HEK293 (cell line): ENCODE measurements around the gene ESR1.

ENCODE experiments used
- CTCF ChIA-PET: fragments of 350-600 bp; formaldehyde crosslinking; extraction: SDS; loops from one replicate; lab custom pipeline; 2021; ENCODE audit warnings: antibody characterized with exemption; lab: Yijun Ruan, JAX
- POLR2A ChIA-PET: fragments of 300-600 bp; formaldehyde crosslinking; extraction: SDS; loops from one replicate; lab custom pipeline; 2020; ENCODE audit warnings: antibody characterized with exemption, inconsistent platforms; lab: Yijun Ruan, JAX
- H3K27ac ChIP-seq: fragments of 200-500 bp; sonication (Bioruptor generic); 2 replicates; pipeline ENCODE4 v1.5.1; 2014; ENCODE audit warnings: low read depth, low read length, control low read depth, inconsistent platforms; ENCODE audit errors: extremely low read depth
- H3K36me3 ChIP-seq, 2 experiments: fragments of 200-500 bp in 1 of 2; sonication (Bioruptor generic) in 1 of 2; 1 replicate in 1 of 2; 2 replicates in 1 of 2; pipeline ENCODE4 v1.5.1; 2014 to 2017; ENCODE audit warnings: inconsistent platforms in 2 of 2, low read length in 2 of 2; ENCODE audit not compliant: control insufficient read depth in 2 of 2, insufficient read depth in 1 of 2
- H3K4me1 ChIP-seq: fragments of 200-500 bp; sonication (Bioruptor generic); 2 replicates; pipeline ENCODE4 v1.5.1; 2014; ENCODE audit warnings: mild to moderate bottlenecking, low read length, inconsistent platforms; ENCODE audit not compliant: control insufficient read depth, insufficient read depth
- H3K4me3 ChIP-seq: 2 replicates; pipeline ENCODE4 v1.5.1; 2011; ENCODE audit warnings: low read depth, mild to moderate bottlenecking, control low read depth, low read length, moderate library complexity
- H3K9me3 ChIP-seq: fragments of 200-500 bp; sonication (Bioruptor generic); 2 replicates; pipeline ENCODE4 v1.5.1; 2014; ENCODE audit warnings: low read depth, low read length, inconsistent platforms; ENCODE audit not compliant: control insufficient read depth, insufficient read depth
- BCL11A ChIP-seq: fragments of 450-650 bp; formaldehyde crosslinking; IDR thresholded peaks from 2 replicates; pipeline ENCODE4 v1.5.1; 2016; ENCODE audit warnings: low read depth, missing biosample characterization, missing genetic modification characterization
- BCL11B ChIP-seq: fragments of 450-650 bp; formaldehyde crosslinking; IDR thresholded peaks from 2 replicates; pipeline ENCODE4 v1.5.1; 2016; ENCODE audit warnings: low read depth, missing biosample characterization, missing genetic modification characterization
- GLIS1 ChIP-seq: fragments of 450-650 bp; formaldehyde crosslinking; IDR thresholded peaks from 2 replicates; pipeline ENCODE4 v1.5.1; 2016; ENCODE audit warnings: missing biosample characterization, missing genetic modification characterization
- GLIS2 ChIP-seq: fragments of 450-650 bp; formaldehyde crosslinking; IDR thresholded peaks from 2 replicates; pipeline ENCODE4 v1.5.1; 2016; ENCODE audit warnings: missing biosample characterization, missing genetic modification characterization
- KLF1 ChIP-seq: fragments of 450-650 bp; formaldehyde crosslinking; IDR thresholded peaks from 2 replicates; pipeline ENCODE4 v1.5.1; 2016; ENCODE audit warnings: missing biosample characterization, missing genetic modification characterization
- MEIS1 ChIP-seq: sonication (generic); formaldehyde crosslinking; IDR thresholded peaks from 2 replicates; pipeline ENCODE4 v1.8.1; 2022; ENCODE audit warnings: missing genetic modification reagents, mild to moderate bottlenecking, borderline replicate concordance
- MYNN ChIP-seq: fragments of 450-650 bp; formaldehyde crosslinking; IDR thresholded peaks from 2 replicates; pipeline ENCODE4 v1.5.1; 2016; ENCODE audit warnings: missing biosample characterization, missing genetic modification characterization, borderline replicate concordance
- TCF7L2 ChIP-seq: IDR thresholded peaks from 2 replicates; pipeline ENCODE4 v1.6.1; 2011; ENCODE audit warnings: low read depth, mild to moderate bottlenecking, inconsistent platforms, low read length, moderate library complexity, borderline replicate concordance
- ZNF121 ChIP-seq: fragments of 450-650 bp; formaldehyde crosslinking; IDR thresholded peaks from 2 replicates; pipeline ENCODE4 v1.5.1; 2016; ENCODE audit warnings: missing biosample characterization, missing genetic modification characterization
- ZNF132 ChIP-seq: fragments of 450-650 bp; formaldehyde crosslinking; IDR thresholded peaks from 2 replicates; pipeline ENCODE4 v1.5.1; 2017; ENCODE audit warnings: missing biosample characterization, missing genetic modification characterization, borderline replicate concordance
- ZNF155 ChIP-seq: fragments of 450-650 bp; formaldehyde crosslinking; IDR thresholded peaks from 2 replicates; pipeline ENCODE4 v1.5.1; 2016; ENCODE audit warnings: missing biosample characterization, missing genetic modification characterization
- ZNF175 ChIP-seq: fragments of 450-650 bp; formaldehyde crosslinking; IDR thresholded peaks from 2 replicates; pipeline ENCODE4 v1.5.1; 2016; ENCODE audit warnings: missing biosample characterization, missing genetic modification characterization
- ZNF221 ChIP-seq: fragments of 450-650 bp; formaldehyde crosslinking; IDR thresholded peaks from 2 replicates; pipeline ENCODE4 v1.5.1; 2017; ENCODE audit warnings: missing biosample characterization, missing genetic modification characterization, borderline replicate concordance
- ZNF292 ChIP-seq: fragments of 450-650 bp; formaldehyde crosslinking; IDR thresholded peaks from 2 replicates; pipeline ENCODE4 v1.5.1; 2016; ENCODE audit warnings: low read depth, missing biosample characterization, missing genetic modification characterization, borderline replicate concordance
- ZNF658 ChIP-seq: fragments of 450-650 bp; formaldehyde crosslinking; IDR thresholded peaks from 2 replicates; pipeline ENCODE4; 2016; ENCODE audit warnings: missing biosample characterization, missing genetic modification characterization
- ZNF660 ChIP-seq: fragments of 450-650 bp; IDR thresholded peaks from 2 replicates; pipeline ENCODE4 v1.5.1; 2018; ENCODE audit warnings: missing biosample characterization, mild to moderate bottlenecking, missing genetic modification characterization
- ZNF837 ChIP-seq: fragments of 450-650 bp; formaldehyde crosslinking; IDR thresholded peaks from 2 replicates; pipeline ENCODE4 v1.5.1; 2016; ENCODE audit warnings: missing biosample characterization, missing genetic modification characterization
- TF ChIP-seq, protein P1 (sequence below): fragments of 450-650 bp; formaldehyde crosslinking; IDR thresholded peaks from 2 replicates; pipeline ENCODE4 v1.5.1; 2016; ENCODE audit warnings: missing biosample characterization, missing genetic modification characterization
- TF ChIP-seq, protein P2 (sequence below): fragments of 450-650 bp; formaldehyde crosslinking; IDR thresholded peaks from 2 replicates; pipeline ENCODE4 v1.5.1; 2016; ENCODE audit warnings: missing biosample characterization, missing genetic modification characterization, low read depth
- TF ChIP-seq, protein P3 (sequence below): fragments of 450-650 bp; IDR thresholded peaks from 2 replicates; pipeline ENCODE4 v1.5.1; 2018; ENCODE audit warnings: missing biosample characterization, mild to moderate bottlenecking, missing genetic modification characterization

The ESR1 gene

GRCh38 chr6:152008779-152009178 lies 201.3 kb downstream of the ESR1 start:
- POLR2A ChIA-PET, result no interaction called here
- TF ChIP-seq TCF7L2 (no peak), ZNF132 (tag by site-specific recombination) (no peak), MYNN (tag by site-specific recombination) (no peak), ZNF292 (tag by site-specific recombination) (no peak), ZNF660 (tag by site-specific recombination) (no peak), BCL11B (no peak), ZNF837 (tag by site-specific recombination) (no peak), ZNF155 (tag by site-specific recombination) (no peak), GLIS2 (no peak), ZNF121 (tag by site-specific recombination) (no peak), ZNF658 (tag by site-specific recombination) (no peak), ZNF175 (no peak), ZNF221 (tag by site-specific recombination) (no peak), BCL11A (no peak), GLIS1 (no peak)
- TF ChIP-seq, protein P1, sequence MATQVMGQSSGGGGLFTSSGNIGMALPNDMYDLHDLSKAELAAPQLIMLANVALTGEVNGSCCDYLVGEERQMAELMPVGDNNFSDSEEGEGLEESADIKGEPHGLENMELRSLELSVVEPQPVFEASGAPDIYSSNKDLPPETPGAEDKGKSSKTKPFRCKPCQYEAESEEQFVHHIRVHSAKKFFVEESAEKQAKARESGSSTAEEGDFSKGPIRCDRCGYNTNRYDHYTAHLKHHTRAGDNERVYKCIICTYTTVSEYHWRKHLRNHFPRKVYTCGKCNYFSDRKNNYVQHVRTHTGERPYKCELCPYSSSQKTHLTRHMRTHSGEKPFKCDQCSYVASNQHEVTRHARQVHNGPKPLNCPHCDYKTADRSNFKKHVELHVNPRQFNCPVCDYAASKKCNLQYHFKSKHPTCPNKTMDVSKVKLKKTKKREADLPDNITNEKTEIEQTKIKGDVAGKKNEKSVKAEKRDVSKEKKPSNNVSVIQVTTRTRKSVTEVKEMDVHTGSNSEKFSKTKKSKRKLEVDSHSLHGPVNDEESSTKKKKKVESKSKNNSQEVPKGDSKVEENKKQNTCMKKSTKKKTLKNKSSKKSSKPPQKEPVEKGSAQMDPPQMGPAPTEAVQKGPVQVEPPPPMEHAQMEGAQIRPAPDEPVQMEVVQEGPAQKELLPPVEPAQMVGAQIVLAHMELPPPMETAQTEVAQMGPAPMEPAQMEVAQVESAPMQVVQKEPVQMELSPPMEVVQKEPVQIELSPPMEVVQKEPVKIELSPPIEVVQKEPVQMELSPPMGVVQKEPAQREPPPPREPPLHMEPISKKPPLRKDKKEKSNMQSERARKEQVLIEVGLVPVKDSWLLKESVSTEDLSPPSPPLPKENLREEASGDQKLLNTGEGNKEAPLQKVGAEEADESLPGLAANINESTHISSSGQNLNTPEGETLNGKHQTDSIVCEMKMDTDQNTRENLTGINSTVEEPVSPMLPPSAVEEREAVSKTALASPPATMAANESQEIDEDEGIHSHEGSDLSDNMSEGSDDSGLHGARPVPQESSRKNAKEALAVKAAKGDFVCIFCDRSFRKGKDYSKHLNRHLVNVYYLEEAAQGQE (tag by site-specific recombination), result no peak
- TF ChIP-seq, protein P2, sequence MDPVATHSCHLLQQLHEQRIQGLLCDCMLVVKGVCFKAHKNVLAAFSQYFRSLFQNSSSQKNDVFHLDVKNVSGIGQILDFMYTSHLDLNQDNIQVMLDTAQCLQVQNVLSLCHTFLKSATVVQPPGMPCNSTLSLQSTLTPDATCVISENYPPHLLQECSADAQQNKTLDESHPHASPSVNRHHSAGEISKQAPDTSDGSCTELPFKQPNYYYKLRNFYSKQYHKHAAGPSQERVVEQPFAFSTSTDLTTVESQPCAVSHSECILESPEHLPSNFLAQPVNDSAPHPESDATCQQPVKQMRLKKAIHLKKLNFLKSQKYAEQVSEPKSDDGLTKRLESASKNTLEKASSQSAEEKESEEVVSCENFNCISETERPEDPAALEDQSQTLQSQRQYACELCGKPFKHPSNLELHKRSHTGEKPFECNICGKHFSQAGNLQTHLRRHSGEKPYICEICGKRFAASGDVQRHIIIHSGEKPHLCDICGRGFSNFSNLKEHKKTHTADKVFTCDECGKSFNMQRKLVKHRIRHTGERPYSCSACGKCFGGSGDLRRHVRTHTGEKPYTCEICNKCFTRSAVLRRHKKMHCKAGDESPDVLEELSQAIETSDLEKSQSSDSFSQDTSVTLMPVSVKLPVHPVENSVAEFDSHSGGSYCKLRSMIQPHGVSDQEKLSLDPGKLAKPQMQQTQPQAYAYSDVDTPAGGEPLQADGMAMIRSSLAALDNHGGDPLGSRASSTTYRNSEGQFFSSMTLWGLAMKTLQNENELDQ, result no peak
- no peaks in the 10 kb centered on the region for H3K36me3 ChIP-seq

GRCh38 chr6:152012227-152012626 lies 204.7 kb downstream of the ESR1 start:
- POLR2A ChIA-PET, result no interaction called here
- no peaks in the 10 kb centered on the region for H3K4me1 ChIP-seq
- H3K9me3 ChIP-seq, result no peaks in the 10 kb centered on the region
- CTCF ChIA-PET, result no interaction called here
- H3K4me3 ChIP-seq, result no peak overlapping the region
- H3K27ac ChIP-seq, result no peak overlapping the region
- no peaks in the 10 kb centered on the region for H3K36me3 ChIP-seq
- no peak for TF ChIP-seq MEIS1 (CRISPR knock-in tag)
- no peak for TF ChIP-seq KLF1 (tag by site-specific recombination)
- TF ChIP-seq, protein P3, sequence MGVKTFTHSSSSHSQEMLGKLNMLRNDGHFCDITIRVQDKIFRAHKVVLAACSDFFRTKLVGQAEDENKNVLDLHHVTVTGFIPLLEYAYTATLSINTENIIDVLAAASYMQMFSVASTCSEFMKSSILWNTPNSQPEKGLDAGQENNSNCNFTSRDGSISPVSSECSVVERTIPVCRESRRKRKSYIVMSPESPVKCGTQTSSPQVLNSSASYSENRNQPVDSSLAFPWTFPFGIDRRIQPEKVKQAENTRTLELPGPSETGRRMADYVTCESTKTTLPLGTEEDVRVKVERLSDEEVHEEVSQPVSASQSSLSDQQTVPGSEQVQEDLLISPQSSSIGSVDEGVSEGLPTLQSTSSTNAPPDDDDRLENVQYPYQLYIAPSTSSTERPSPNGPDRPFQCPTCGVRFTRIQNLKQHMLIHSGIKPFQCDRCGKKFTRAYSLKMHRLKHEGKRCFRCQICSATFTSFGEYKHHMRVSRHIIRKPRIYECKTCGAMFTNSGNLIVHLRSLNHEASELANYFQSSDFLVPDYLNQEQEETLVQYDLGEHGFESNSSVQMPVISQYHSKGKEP, result no peak

More at GRCh38 chr6:152008779-152009178, 201.3 kb downstream of the ESR1 start:
- no peak overlapping the region for H3K4me3 ChIP-seq
- no peaks in the 10 kb centered on the region for H3K9me3 ChIP-seq
- CTCF ChIA-PET, result no interaction called here
- H3K4me1 ChIP-seq, result no peaks in the 10 kb centered on the region
- no peak overlapping the region for H3K27ac ChIP-seq
